SH-SY5Y (cell line): Measurements from ENCODE around the gene NBEAL2.

Experiments used
- GATA2 ChIP-seq: IDR thresholded peaks from 2 replicates; pipeline ENCODE4 v1.6.1; 2011; ENCODE audit warnings: mild to moderate bottlenecking, low read depth, low read length
- GATA3 ChIP-seq: IDR thresholded peaks from 2 replicates; pipeline ENCODE4 v1.6.1; 2011; ENCODE audit warnings: low read depth, mild to moderate bottlenecking, low read length, moderate library complexity

DNA sequence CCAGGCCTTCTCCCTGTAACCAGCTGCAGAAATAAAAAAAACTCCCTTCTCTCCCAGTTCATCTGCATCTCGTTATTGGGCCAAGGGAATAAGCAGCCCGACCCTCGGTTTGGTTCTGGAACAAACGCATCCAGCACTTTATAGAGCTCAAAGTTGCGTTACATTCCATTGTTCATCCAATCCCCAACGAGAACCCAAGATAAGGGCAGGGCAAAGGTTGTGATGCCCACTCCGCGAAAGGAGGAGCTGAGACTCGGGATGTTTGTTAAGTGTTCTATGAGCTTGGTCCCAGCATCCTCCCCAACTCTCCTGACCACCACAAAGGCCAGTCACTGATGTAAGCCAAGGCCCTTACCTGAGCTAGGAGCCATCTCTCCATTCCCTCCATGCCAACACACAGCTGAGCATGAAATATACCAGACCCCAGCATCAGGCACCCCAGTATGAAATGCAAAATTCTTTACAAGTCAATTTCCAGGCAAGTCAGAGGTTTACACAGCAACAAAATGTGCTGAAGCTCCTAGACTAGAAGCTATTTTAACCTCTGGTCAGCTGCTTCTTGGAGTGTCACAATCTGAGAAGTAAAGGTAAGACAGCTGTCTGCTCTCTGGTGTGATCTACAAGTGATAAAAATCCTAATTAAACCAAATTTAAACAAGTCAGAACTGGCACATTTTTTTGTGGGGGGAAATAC lies 20.9 kb upstream of the NBEAL2 start:
- TF ChIP-seq GATA3 (no peak), GATA2 (no peak)
